DND-41 (cell line): ENCODE measurements around the gene GPALPP1.

Experiments used
- ATAC-seq: fragments of 200-7000 bp; cut with Tn5 transposase; 3 replicates; pipeline ENCODE4 v1.9.1; 2021; ENCODE audit warnings: low read depth; ENCODE audit not compliant: insufficient read depth
- DNase-seq: peaks from one replicate; pipeline ENCODE4 v3.0.0-alpha.2; 2020
- H2AFZ ChIP-seq: 2 replicates; pipeline ENCODE4 v1.6.0; 2012; ENCODE audit warnings: low read depth, low read length
- H3K27ac ChIP-seq: 2 replicates; pipeline ENCODE4 v1.5.1; 2012; ENCODE audit warnings: low read length, inconsistent platforms
- H3K27me3 ChIP-seq: fragments of 200-600 bp; sonication (generic); 2 replicates; pipeline ENCODE4 v1.6.0; 2012; ENCODE audit warnings: low read length, mild to moderate bottlenecking, inconsistent platforms; ENCODE audit not compliant: insufficient read depth, poor library complexity
- H3K36me3 ChIP-seq: 2 replicates; pipeline ENCODE4 v1.5.1; 2012; ENCODE audit warnings: low read length, inconsistent platforms; ENCODE audit not compliant: insufficient read depth
- H3K4me1 ChIP-seq: 2 replicates; pipeline ENCODE4 v1.5.1; 2012; ENCODE audit warnings: mild to moderate bottlenecking, low read length; ENCODE audit not compliant: insufficient read depth
- H3K4me2 ChIP-seq: 2 replicates; pipeline ENCODE4 v1.6.0; 2012; ENCODE audit warnings: mild to moderate bottlenecking, moderate library complexity, low read length, inconsistent platforms; ENCODE audit not compliant: insufficient read depth
- H3K4me3 ChIP-seq, 2 experiments: fragments of 200-600 bp in 1 of 2; shearing (Covaris generic) in 1 of 2; 2 replicates each; pipeline ENCODE4 v1.5.1; 2012 to 2016; ENCODE audit warnings: inconsistent platforms in 2 of 2, low read length in 2 of 2, mild to moderate bottlenecking in 2 of 2, low read depth in 1 of 2, moderate library complexity in 1 of 2
- H3K79me2 ChIP-seq: 2 replicates; pipeline ENCODE4 v1.6.0; 2012; ENCODE audit warnings: low read length, inconsistent platforms; ENCODE audit not compliant: insufficient read depth
- H3K9ac ChIP-seq: 2 replicates; pipeline ENCODE4 v1.6.0; 2012; ENCODE audit warnings: low read depth, mild to moderate bottlenecking, inconsistent platforms, low read length, moderate library complexity
- H3K9me3 ChIP-seq: 2 replicates; pipeline ENCODE4 v1.5.1; 2012; ENCODE audit warnings: low read length, moderate library complexity, mild to moderate bottlenecking, inconsistent platforms; ENCODE audit not compliant: insufficient read depth, severe bottlenecking
- H4K20me1 ChIP-seq: 2 replicates; pipeline ENCODE4 v1.6.0; 2012; ENCODE audit warnings: low read length; ENCODE audit not compliant: insufficient read depth
- EZH2 ChIP-seq: IDR thresholded peaks from 3 replicates; pipeline ENCODE4 v1.6.1; 2012; ENCODE audit warnings: borderline replicate concordance, low read depth, mild to moderate bottlenecking, moderate library complexity, low read length, inconsistent platforms; ENCODE audit not compliant: severe bottlenecking
- TF ChIP-seq, protein P1 (sequence below): IDR thresholded peaks from 2 replicates; pipeline ENCODE4 v1.5.1; 2012; ENCODE audit warnings: borderline replicate concordance, low read length, moderate library complexity, mild to moderate bottlenecking; ENCODE audit not compliant: poor library complexity, severe bottlenecking; ENCODE audit errors: extremely low read depth

GPALPP1 gene

DNA sequence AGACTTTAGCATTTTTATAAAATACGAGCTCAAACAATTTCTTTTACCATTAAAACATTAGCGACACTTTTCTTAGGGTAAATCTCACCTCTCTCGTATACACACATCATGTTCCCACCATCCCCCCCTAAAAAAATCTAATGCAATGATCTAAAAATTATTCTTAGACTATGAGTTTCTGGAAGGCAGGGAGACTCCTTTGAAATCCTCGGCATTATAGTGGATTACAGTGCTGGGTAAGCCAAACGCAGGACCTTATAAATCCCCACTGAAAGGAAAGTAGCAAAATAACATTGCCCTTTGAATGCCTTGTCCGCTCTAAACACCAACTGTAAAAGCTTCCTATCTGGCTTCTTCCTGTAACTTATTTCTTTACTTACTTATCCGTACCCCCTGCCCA lies 35.1 kb upstream of the GPALPP1 start:
- Histone ChIP-seq H3K9me3 (no peaks in the 10 kb centered on the region), H3K79me2 (no peaks in the 10 kb centered on the region), H3K9ac (no peak overlapping the region), H3K27ac (no peak overlapping the region), H3K4me2 (no peak overlapping the region), H2AFZ (no peak overlapping the region), H3K4me3 (no peak overlapping the region), H3K4me1 (no peaks in the 10 kb centered on the region), H3K27me3 (no peaks in the 10 kb centered on the region), H3K36me3 (peaks cover 32% of the 10 kb centered on the region), H4K20me1 (no peaks in the 10 kb centered on the region)
- ATAC-seq: no peak
- DNase-seq: no peak
- TF ChIP-seq, protein P1, sequence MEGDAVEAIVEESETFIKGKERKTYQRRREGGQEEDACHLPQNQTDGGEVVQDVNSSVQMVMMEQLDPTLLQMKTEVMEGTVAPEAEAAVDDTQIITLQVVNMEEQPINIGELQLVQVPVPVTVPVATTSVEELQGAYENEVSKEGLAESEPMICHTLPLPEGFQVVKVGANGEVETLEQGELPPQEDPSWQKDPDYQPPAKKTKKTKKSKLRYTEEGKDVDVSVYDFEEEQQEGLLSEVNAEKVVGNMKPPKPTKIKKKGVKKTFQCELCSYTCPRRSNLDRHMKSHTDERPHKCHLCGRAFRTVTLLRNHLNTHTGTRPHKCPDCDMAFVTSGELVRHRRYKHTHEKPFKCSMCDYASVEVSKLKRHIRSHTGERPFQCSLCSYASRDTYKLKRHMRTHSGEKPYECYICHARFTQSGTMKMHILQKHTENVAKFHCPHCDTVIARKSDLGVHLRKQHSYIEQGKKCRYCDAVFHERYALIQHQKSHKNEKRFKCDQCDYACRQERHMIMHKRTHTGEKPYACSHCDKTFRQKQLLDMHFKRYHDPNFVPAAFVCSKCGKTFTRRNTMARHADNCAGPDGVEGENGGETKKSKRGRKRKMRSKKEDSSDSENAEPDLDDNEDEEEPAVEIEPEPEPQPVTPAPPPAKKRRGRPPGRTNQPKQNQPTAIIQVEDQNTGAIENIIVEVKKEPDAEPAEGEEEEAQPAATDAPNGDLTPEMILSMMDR: no peak
- TF ChIP-seq EZH2: no peak

DNA sequence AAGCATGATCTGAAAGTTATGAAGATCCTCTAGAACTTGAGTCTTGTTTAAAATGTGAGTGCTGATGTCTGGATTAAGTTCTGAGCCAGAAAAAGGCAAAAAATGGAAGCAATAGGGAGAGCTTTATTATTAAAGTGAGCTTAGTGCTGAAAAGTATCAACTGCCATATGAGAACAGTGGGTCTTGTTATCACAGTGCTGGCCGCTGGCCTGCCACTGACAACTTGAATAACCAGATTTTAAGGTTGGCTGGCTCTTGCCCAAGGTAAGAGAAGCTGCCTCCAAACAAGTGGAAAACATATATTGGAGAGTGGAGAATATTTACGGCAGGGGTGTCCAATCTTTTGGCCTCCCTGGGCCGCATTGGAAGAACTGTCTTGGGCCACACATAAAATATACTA lies 33.9 kb upstream of the GPALPP1 start:
- Histone ChIP-seq H3K9ac (no peak overlapping the region), H3K4me2 (no peak overlapping the region), H3K36me3 (peaks cover 23% of the 10 kb centered on the region; the same call in 1 of the 2 replicates), H3K27me3 (no peaks in the 10 kb centered on the region), H3K9me3 (no peaks in the 10 kb centered on the region), H3K4me1 (no peaks in the 10 kb centered on the region), H4K20me1 (no peaks in the 10 kb centered on the region), H3K27ac (no peak overlapping the region), H2AFZ (no peak overlapping the region), H3K4me3 (no peak overlapping the region), H3K79me2 (no peaks in the 10 kb centered on the region)
- no peak for DNase-seq
- TF ChIP-seq, protein P1: no peak
- no peak for TF ChIP-seq EZH2
- no peak for ATAC-seq

DNA sequence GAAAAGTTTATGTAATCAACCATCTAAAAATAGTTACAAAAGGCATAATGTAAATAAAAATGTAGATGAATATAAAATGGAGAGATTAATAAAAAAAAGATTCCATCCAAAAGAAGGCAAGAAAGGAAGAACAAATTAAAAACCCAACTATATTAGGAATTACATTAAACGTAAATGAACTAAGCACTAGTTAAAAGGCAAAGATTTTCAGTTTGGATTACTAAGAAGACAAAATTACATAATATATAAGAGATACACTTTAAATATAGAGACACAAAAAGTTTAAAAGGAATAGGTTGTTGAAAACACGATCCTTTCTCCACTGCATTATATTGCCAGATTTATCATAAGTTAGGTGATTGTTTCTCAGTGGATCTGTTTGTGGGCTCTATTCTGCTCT lies 27.3 kb upstream of the GPALPP1 start:
- no peak overlapping the region for H3K4me3 ChIP-seq
- no peak for TF ChIP-seq EZH2
- TF ChIP-seq, protein P1: no peak
- no peak for ATAC-seq
- no peaks in the 10 kb centered on the region for H3K27me3 ChIP-seq
- peaks cover 74% of the 10 kb centered on the region for H3K36me3 ChIP-seq
- no peaks in the 10 kb centered on the region for H3K79me2 ChIP-seq
- H3K27ac ChIP-seq: no peak overlapping the region
- H3K9me3 ChIP-seq: peaks cover 29% of the 10 kb centered on the region
- H3K9ac ChIP-seq: no peak overlapping the region
- no peak for DNase-seq
- H2AFZ ChIP-seq: no peak overlapping the region
- no peaks in the 10 kb centered on the region for H3K4me1 ChIP-seq
- no peaks in the 10 kb centered on the region for H4K20me1 ChIP-seq
- no peak overlapping the region for H3K4me2 ChIP-seq
